ENCODE measurements around the gene CXXC5.

The CXXC5 gene

DNA sequence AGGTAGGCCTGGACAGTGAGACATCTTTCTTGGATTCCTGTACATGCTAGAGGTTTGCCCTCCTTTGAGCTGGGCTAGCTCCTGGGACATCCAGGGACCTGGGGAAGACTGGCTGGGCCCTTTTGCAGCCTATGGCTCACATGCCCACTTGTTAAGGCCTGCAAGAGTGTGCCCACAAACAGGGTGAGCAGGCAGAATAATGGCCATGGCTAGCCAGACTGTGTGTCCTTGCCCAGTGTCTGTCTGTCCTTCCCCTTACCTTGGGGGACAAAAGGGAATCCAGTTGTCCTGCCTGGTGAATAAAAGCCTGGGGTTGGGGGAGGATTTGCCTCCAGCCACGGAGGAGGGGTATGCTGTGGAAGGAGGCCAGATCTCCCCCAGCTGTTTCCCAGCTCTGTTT lies 13.0 kb upstream of the CXXC5 start:
- no peak for DNase-seq (ENCODE audit: low read depth)
- H3K4me3 ChIP-seq (ENCODE audit: control insufficient read depth, low read depth, low read length), result no peak overlapping the region

GRCh38 chr5:139635606-139636206 lies 12.4 kb upstream of the CXXC5 start:
- no peak overlapping the region for H3K4me3 ChIP-seq (ENCODE audit: control insufficient read depth, low read depth, low read length)
- peak; percentile 72 for TF ChIP-seq CTCF (IDR thresholded peaks at IDR 0.05; ENCODE audit: control insufficient read depth, insufficient read depth, low read depth, low read length, missing control alignments)
- peak; percentile 85 for DNase-seq (ENCODE audit: low read depth)

More for the DNA sequence above, 13.0 kb upstream of the CXXC5 start:
- TF ChIP-seq CTCF (IDR thresholded peaks at IDR 0.05; ENCODE audit: control insufficient read depth, insufficient read depth, low read depth, low read length, missing control alignments), result no peak

DNA sequence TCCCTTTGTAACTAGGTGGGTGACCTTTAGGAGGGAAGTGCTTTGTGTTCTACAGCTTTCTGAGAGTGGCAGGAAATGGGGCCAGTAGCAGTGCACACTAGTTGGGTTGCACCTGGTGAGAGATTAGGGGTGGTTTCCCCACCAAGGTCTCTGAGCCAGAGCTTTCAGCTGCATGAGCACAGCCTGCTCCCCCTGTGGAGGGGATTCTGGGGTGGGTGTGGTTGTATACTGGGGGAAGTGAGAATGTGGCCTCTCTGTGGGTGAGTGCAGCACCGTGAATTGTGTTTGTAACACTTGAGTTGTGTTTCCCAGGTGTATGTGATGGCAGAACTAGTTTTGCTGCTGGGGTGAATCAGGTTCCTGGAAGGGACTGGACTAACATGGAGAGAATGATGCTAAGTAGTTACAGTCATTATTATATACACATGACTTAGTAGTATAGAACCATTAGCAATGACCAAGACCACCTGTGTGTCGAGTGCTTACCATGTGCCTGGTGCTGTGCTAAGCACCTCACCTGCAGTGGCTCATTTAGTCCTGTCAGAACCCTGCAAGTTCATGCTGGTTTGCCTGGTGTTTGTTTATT lies 11.8 kb upstream of the CXXC5 start:
- no peak for TF ChIP-seq CTCF (IDR thresholded peaks at IDR 0.05; ENCODE audit: control insufficient read depth, insufficient read depth, low read depth, low read length, missing control alignments)
- no peak overlapping the region for H3K4me3 ChIP-seq (ENCODE audit: control insufficient read depth, low read depth, low read length)
- no peak for DNase-seq (ENCODE audit: low read depth)

GRCh38 chr5:139636975-139637408 lies 11.2 kb upstream of the CXXC5 start:
- peak overlapping the region; percentile 48 for H3K4me3 ChIP-seq (ENCODE audit: control insufficient read depth, low read depth, low read length)
- no peak for TF ChIP-seq CTCF (IDR thresholded peaks at IDR 0.05; ENCODE audit: control insufficient read depth, insufficient read depth, low read depth, low read length, missing control alignments)
- no peak for DNase-seq (ENCODE audit: low read depth)

- peak overlapping the region; percentile 48 for H3K4me3 ChIP-seq (ENCODE audit: control insufficient read depth, low read depth, low read length)
- TF ChIP-seq CTCF (IDR thresholded peaks at IDR 0.05; ENCODE audit: control insufficient read depth, insufficient read depth, low read depth, low read length, missing control alignments), result peak; percentile 30
- DNase-seq (ENCODE audit: low read depth), result no peak
Observed at GRCh38 chr5:139637438-139638089, 10.6 kb upstream of the CXXC5 start.

DNA sequence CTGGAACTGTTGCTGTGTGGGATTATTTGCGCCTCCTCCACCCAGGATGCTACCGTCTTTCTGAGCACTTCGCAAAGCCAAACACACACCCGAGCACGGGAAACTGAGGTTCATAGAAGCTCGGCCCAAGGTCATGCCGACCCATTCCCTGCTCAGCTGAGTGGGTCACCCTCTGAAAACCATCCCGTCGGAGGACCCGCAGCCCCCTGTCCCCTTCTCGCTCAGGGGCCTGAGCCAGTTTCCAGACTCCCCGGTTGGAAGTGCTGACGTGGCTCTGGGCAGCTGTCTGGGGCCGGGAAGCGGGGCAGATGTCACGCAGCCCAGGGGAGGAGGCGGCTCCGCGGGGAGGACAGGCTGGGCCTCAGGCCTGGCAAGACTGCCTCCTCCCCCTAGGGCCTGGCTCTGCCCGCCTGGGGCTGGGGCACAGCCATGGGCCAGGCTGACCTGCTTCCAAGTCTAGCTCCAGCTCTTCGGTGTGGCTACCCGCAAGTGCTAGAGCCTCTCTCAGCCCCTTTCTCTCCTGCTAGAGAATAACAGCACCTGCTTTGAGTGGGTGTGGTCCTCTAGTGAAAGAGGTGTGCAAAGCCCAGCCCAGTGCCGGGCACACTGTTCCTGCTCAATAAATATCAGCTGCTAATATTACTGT lies 9.9 kb upstream of the CXXC5 start:
- DNase-seq (ENCODE audit: low read depth), result peak; percentile 64
- peak overlapping the region; percentile 48 for H3K4me3 ChIP-seq (ENCODE audit: control insufficient read depth, low read depth, low read length)
- TF ChIP-seq CTCF (IDR thresholded peaks at IDR 0.05; ENCODE audit: control insufficient read depth, insufficient read depth, low read depth, low read length, missing control alignments), result no peak

Measured in AG09309 (cell line).